Nephron progenitor cell (in vitro differentiated cells): ENCODE measurements around the gene MEF2D.

Source experiments
- DNase-seq: peaks from one replicate; pipeline ENCODE4 v3.0.0; 2021
- H3K27ac Mint-ChIP-seq: 2 replicates; pipeline ENCODE4 v1.8.0; 2021; ENCODE audit warnings: mild to moderate bottlenecking, moderate library complexity, mixed read lengths
- H3K27me3 Mint-ChIP-seq: 2 replicates; pipeline ENCODE4 v1.8.0; 2021; ENCODE audit warnings: mild to moderate bottlenecking, low read depth, mixed read lengths; ENCODE audit not compliant: poor library complexity
- H3K36me3 Mint-ChIP-seq: 2 replicates; pipeline ENCODE4 v1.8.0; 2021; ENCODE audit warnings: low read depth, mixed read lengths
- H3K4me1 Mint-ChIP-seq: 2 replicates; pipeline ENCODE4 v1.8.0; 2021; ENCODE audit warnings: mixed read lengths
- H3K4me3 Mint-ChIP-seq: 2 replicates; pipeline ENCODE4 v1.8.0; 2021; ENCODE audit warnings: mild to moderate bottlenecking, moderate library complexity, mixed read lengths
- H3K9me3 Mint-ChIP-seq: 2 replicates; pipeline ENCODE4 v1.8.0; 2021; ENCODE audit warnings: mild to moderate bottlenecking, moderate library complexity, mixed read lengths
- TF ChIP-seq, protein P1 (sequence below): fragments of 200-600 bp; sonication (generic); IDR thresholded peaks from 2 replicates; pipeline ENCODE4 v1.5.0; 2021; ENCODE audit warnings: antibody characterized with exemption

MEF2D gene

DNA sequence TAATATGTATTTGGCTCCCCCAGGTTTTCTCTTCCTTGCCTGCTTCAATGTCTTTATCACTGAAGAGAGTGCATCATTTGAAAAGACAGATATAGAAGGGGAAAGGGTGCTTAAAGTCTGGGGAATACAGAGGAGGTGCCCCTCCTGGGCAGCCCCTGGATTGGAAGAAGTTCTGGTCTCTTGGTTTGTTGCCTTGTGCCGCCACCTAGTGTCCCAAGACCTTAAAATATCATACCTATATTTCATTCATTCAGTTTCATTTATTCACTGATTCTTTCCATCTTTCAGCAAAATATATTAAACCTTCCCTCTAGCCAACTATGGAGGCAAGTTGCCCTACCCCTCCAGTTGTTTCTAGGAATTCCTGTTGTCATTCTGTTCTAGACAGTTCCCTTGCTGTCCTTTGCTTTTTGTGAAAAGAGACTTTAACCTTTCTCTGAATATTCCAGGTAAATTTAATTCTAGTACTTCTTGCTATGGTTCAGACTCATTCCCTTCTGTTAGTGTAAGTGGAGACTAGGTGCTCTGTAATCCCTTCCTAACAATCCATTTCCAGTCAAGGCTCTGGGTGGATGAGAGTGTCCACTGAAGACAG lies 56.1 kb downstream of the MEF2D start:
- TF ChIP-seq, protein P1, sequence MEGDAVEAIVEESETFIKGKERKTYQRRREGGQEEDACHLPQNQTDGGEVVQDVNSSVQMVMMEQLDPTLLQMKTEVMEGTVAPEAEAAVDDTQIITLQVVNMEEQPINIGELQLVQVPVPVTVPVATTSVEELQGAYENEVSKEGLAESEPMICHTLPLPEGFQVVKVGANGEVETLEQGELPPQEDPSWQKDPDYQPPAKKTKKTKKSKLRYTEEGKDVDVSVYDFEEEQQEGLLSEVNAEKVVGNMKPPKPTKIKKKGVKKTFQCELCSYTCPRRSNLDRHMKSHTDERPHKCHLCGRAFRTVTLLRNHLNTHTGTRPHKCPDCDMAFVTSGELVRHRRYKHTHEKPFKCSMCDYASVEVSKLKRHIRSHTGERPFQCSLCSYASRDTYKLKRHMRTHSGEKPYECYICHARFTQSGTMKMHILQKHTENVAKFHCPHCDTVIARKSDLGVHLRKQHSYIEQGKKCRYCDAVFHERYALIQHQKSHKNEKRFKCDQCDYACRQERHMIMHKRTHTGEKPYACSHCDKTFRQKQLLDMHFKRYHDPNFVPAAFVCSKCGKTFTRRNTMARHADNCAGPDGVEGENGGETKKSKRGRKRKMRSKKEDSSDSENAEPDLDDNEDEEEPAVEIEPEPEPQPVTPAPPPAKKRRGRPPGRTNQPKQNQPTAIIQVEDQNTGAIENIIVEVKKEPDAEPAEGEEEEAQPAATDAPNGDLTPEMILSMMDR: peak; percentile 51
- Mint-ChIP-seq H3K27me3 (peaks cover 88% of the 10 kb centered on the region), H3K9me3 (no peaks in the 10 kb centered on the region), H3K36me3 (no peaks in the 10 kb centered on the region), H3K4me3 (no peak overlapping the region), H3K4me1 (peaks cover 11% of the 10 kb centered on the region), H3K27ac (no peak overlapping the region)
- peak; percentile 50 for DNase-seq

GRCh38 chr1:156443286-156443685 lies 57.3 kb downstream of the MEF2D start:
- TF ChIP-seq, protein P1: no peak
- H3K36me3 Mint-ChIP-seq: no peaks in the 10 kb centered on the region
- no peak overlapping the region for H3K27ac Mint-ChIP-seq
- H3K4me3 Mint-ChIP-seq: no peak overlapping the region
- DNase-seq: no peak
- H3K27me3 Mint-ChIP-seq: peaks cover 88% of the 10 kb centered on the region
- no peaks in the 10 kb centered on the region for H3K9me3 Mint-ChIP-seq
- peaks cover 16% of the 10 kb centered on the region for H3K4me1 Mint-ChIP-seq

DNA sequence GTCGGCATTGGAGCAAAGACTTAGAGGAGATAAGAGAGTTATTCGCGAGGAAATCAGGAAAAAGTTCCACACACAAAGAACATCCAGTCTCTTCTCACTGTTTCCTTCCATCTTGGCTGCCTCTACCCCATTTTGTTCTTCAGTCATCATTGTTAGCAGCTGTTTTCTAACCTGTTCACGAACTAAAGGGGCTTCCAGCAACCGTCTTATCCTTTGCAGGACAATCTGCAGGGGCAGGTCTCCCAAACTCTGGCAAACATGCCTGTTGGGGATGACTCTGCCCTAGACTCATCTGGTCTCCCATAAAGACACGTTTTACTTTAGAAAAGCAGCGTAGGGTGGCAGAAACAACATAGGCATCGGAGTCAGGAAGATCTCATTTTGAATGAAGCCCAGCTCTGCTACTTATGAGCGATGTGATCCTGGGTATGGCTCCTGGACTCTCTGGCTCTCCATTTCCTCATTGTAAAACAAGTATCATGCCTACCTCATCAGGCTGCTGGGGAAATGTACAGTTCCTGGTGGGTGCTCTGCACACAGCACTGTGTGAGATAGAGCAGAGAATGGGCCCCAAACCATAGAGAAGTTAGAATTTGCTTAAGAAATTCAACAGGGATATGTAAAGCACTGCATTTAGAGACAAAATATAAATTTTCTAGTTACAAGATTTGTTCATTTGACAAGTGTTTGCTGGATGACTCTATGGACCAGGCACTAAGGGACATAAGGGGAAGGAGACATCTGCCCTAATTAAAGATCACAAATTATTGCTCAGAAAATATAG lies 59.7 kb downstream of the MEF2D start:
- H3K9me3 Mint-ChIP-seq: no peaks in the 10 kb centered on the region
- DNase-seq: no peak
- H3K27me3 Mint-ChIP-seq: peaks cover 97% of the 10 kb centered on the region
- TF ChIP-seq, protein P1: no peak
- H3K4me3 Mint-ChIP-seq: no peak overlapping the region
- H3K4me1 Mint-ChIP-seq: peaks cover 17% of the 10 kb centered on the region
- no peak overlapping the region for H3K27ac Mint-ChIP-seq
- H3K36me3 Mint-ChIP-seq: no peaks in the 10 kb centered on the region

GRCh38 chr1:156439777-156440183 lies 60.8 kb downstream of the MEF2D start:
- Mint-ChIP-seq H3K27me3 (peaks cover 100% of the 10 kb centered on the region), H3K27ac (no peak overlapping the region), H3K4me1 (peaks cover 25% of the 10 kb centered on the region), H3K4me3 (no peak overlapping the region), H3K36me3 (no peaks in the 10 kb centered on the region), H3K9me3 (no peaks in the 10 kb centered on the region)
- DNase-seq: peak; percentile 40
- TF ChIP-seq, protein P1: no peak

DNA sequence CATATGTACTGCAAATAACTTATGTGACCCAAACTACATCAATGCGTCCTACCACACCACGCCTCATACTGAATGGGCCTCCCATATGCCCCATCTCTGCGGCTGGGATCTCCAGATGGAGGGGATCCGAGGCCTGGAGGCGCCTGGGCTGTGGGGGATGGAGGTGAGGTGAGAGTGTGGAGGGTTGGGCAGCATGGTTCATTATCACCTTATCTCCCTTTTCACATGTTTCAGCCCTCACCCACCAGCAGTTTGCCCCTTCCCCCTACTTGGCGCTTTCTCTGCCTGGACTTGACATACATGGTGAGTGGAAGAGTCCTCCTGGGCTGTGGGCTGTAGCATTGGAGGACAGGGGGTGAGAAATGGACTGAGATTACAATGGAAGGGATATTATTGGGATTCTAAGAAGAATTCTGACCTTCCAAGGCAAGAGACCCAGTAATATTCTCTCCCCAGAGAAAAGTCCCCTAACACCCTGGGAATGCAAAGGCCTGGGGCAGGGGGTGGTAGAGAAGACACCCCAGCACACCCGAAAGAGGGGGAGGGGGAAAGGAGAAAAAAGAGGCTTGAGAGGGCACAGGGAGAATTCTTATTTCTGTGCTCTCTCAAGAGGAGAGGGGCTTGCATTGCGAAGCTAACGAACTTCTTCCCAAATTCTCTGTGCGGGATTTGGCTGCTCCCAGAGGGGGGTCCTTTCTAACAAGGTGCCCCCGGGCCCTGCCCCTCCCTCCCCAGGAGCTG lies 61.4 kb downstream of the MEF2D start:
- Mint-ChIP-seq H3K4me1 (peaks cover 25% of the 10 kb centered on the region), H3K27ac (no peak overlapping the region), H3K9me3 (no peaks in the 10 kb centered on the region), H3K4me3 (no peak overlapping the region), H3K36me3 (no peaks in the 10 kb centered on the region), H3K27me3 (peaks cover 100% of the 10 kb centered on the region)
- no peak for DNase-seq
- TF ChIP-seq, protein P1: no peak
